ENCODE results near the gene IL15RA. TPM values are rescaled to one million over a fixed set of nuclear protein-coding genes. Genes with fewer than 3 reads are reported as not detected.

Gene IL15RA
- total RNA-seq, 4 donors from 2014 or later = 13.1 to 17.6 (median 15.6) TPM

- H3K4me1 ChIP-seq = no peaks in the 10 kb centered on the region
- no peaks in the 10 kb centered on the region for H3K36me3 ChIP-seq
- H3K27me3 ChIP-seq = no peaks in the 10 kb centered on the region
- no peak overlapping the region for H3K4me3 ChIP-seq
- intact Hi-C loops (cut with DNase I; ENCODE audit: low total_unique reads) (no loop called here), in situ Hi-C loops (cut with MboI; ENCODE audit: low sequenced_read_pairs in 4 of 4) (no loop called here)
- no peak overlapping the region for H3K27ac ChIP-seq
- DNase-seq (no peak), ATAC-seq (no peak)
- H3K9me3 ChIP-seq = peaks cover 0 to 5% (median 4%) of the 10 kb centered on the region in 3 donors
- TF ChIP-seq POLR2A (IDR thresholded peaks at IDR 0.05) (no peak), CTCF (IDR thresholded peaks at IDR 0.05 in 4 of 5, conservative IDR thresholded peaks at IDR 0.05 in 1 of 5) (no peak)
These were observed 15.1 kb upstream of the IL15RA start for GRCh38 chr10:5992398-5992797.

- H3K4me1 ChIP-seq = no peaks in the 10 kb centered on the region
- in situ Hi-C loops (cut with MboI; ENCODE audit: low sequenced_read_pairs in 4 of 4) (no loop called here), intact Hi-C loops (cut with DNase I; ENCODE audit: low total_unique reads) (no loop called here)
- no peaks in the 10 kb centered on the region for H3K36me3 ChIP-seq
- ATAC-seq = no peak
- H3K27me3 ChIP-seq = no peaks in the 10 kb centered on the region
- H3K4me3 ChIP-seq = no peak overlapping the region
- no peak for DNase-seq
- TF ChIP-seq POLR2A (IDR thresholded peaks at IDR 0.05) (no peak), CTCF (IDR thresholded peaks at IDR 0.05 in 4 of 5, conservative IDR thresholded peaks at IDR 0.05 in 1 of 5) (no peak)
- H3K27ac ChIP-seq = no peak overlapping the region
- H3K9me3 ChIP-seq = peaks cover 0 to 5% (median 4%) of the 10 kb centered on the region in 3 donors
These were observed 14.4 kb upstream of the IL15RA start for GRCh38 chr10:5991708-5992107.

GRCh38 chr10:5989756-5990155 lies 12.4 kb upstream of the IL15RA start:
- Histone ChIP-seq H3K27ac (peak overlapping the region in 1 of 4 donors; percentile 30), H3K4me1 (no peaks in the 10 kb centered on the region), H3K36me3 (no peaks in the 10 kb centered on the region), H3K27me3 (no peaks in the 10 kb centered on the region), H3K4me3 (no peak overlapping the region), H3K9me3 (peaks cover 0 to 5% (median 4%) of the 10 kb centered on the region in 3 donors)
- no peak for DNase-seq
- in situ Hi-C loops (cut with MboI; ENCODE audit: low sequenced_read_pairs in 4 of 4) (no loop called here), intact Hi-C loops (cut with DNase I; ENCODE audit: low total_unique reads) (no loop called here)
- TF ChIP-seq CTCF (IDR thresholded peaks at IDR 0.05 in 4 of 5, conservative IDR thresholded peaks at IDR 0.05 in 1 of 5) (no peak), POLR2A (IDR thresholded peaks at IDR 0.05) (no peak)
- no peak for ATAC-seq

GRCh38 chr10:5988336-5988920 lies 11.1 kb upstream of the IL15RA start:
- TF ChIP-seq POLR2A (IDR thresholded peaks at IDR 0.05) (no peak), CTCF (IDR thresholded peaks at IDR 0.05 in 4 of 5, conservative IDR thresholded peaks at IDR 0.05 in 1 of 5) (no peak)
- H3K9me3 ChIP-seq = peaks cover 0 to 5% (median 4%) of the 10 kb centered on the region in 3 donors
- DNase-seq (no peak), ATAC-seq (no peak)
- peak overlapping the region in 2 of 4 donors; percentile 44 to 46 for H3K27ac ChIP-seq
- intact Hi-C loops (cut with DNase I; ENCODE audit: low total_unique reads) = no loop called here
- H3K27me3 ChIP-seq = no peaks in the 10 kb centered on the region
- H3K36me3 ChIP-seq = no peaks in the 10 kb centered on the region
- in situ Hi-C loops (cut with MboI; ENCODE audit: low sequenced_read_pairs in 4 of 4) = no loop called here
- H3K4me3 ChIP-seq = no peak overlapping the region
- no peaks in the 10 kb centered on the region for H3K4me1 ChIP-seq

GRCh38 chr10:5987747-5988146 lies 10.4 kb upstream of the IL15RA start:
- Histone ChIP-seq H3K9me3 (peaks cover 0 to 5% (median 4%) of the 10 kb centered on the region in 3 donors), H3K4me3 (no peak overlapping the region), H3K36me3 (no peaks in the 10 kb centered on the region), H3K27me3 (no peaks in the 10 kb centered on the region), H3K4me1 (no peaks in the 10 kb centered on the region), H3K27ac (peak overlapping the region in 3 of 4 donors; percentile 40 to 46 (median 44))
- peak in 1 of 2 donors; percentile 41 for ATAC-seq
- TF ChIP-seq CTCF (IDR thresholded peaks at IDR 0.05 in 4 of 5, conservative IDR thresholded peaks at IDR 0.05 in 1 of 5) (no peak), POLR2A (IDR thresholded peaks at IDR 0.05) (no peak)
- in situ Hi-C loops (cut with MboI; ENCODE audit: low sequenced_read_pairs in 4 of 4) = no loop called here
- intact Hi-C loops (cut with DNase I; ENCODE audit: low total_unique reads) = no loop called here
- peak; percentile 46 to 62 for DNase-seq
